ENCODE data around the gene ELL2. TPM values are rescaled to one million over a fixed set of nuclear protein-coding genes. Genes with fewer than 3 reads are reported as not detected.

ELL2 gene
- total RNA-seq, 2 experiments from 2014 or later = 75.0 to 78.6 TPM

GRCh38 chr5:95993266-95993665, 31.6 kb upstream of the ELL2 start:
- Mint-ChIP-seq H3K4me1 (ENCODE audit: low read depth) (peaks cover 6% of the 10 kb centered on the region), H3K36me3 (ENCODE audit: low read depth) (no peaks in the 10 kb centered on the region), H3K27ac (no peak overlapping the region), H3K9me3 (no peaks in the 10 kb centered on the region), H3K27me3 (ENCODE audit: low read depth) (peaks cover 4% of the 10 kb centered on the region), H3K4me3 (no peak overlapping the region)
- intact Hi-C loops (cut with micrococcal nuclease) = no loop called here
- CTCF ChIA-PET = no interaction called here
- DNase-seq = no peak

GRCh38 chr5:95989283-95990048, 27.8 kb upstream of the ELL2 start:
- Mint-ChIP-seq H3K4me3 (no peak overlapping the region), H3K9me3 (no peaks in the 10 kb centered on the region), H3K4me1 (ENCODE audit: low read depth) (no peaks in the 10 kb centered on the region), H3K27me3 (ENCODE audit: low read depth) (peaks cover 4% of the 10 kb centered on the region), H3K36me3 (ENCODE audit: low read depth) (no peaks in the 10 kb centered on the region), H3K27ac (no peak overlapping the region)
- no peak for DNase-seq
- CTCF ChIA-PET = no interaction called here
- intact Hi-C loops (cut with micrococcal nuclease) = no loop called here

GRCh38 chr5:95988877-95989276, 27.2 kb upstream of the ELL2 start:
- no peaks in the 10 kb centered on the region for H3K4me1 Mint-ChIP-seq (ENCODE audit: low read depth)
- H3K27me3 Mint-ChIP-seq (ENCODE audit: low read depth) = peaks cover 4% of the 10 kb centered on the region
- no peaks in the 10 kb centered on the region for H3K36me3 Mint-ChIP-seq (ENCODE audit: low read depth)
- H3K9me3 Mint-ChIP-seq = no peaks in the 10 kb centered on the region
- H3K27ac Mint-ChIP-seq = no peak overlapping the region
- H3K4me3 Mint-ChIP-seq = no peak overlapping the region
- intact Hi-C loops (cut with micrococcal nuclease) = no loop called here
- CTCF ChIA-PET = no interaction called here
- DNase-seq = no peak

- H3K9me3 Mint-ChIP-seq = no peaks in the 10 kb centered on the region
- no peaks in the 10 kb centered on the region for H3K36me3 Mint-ChIP-seq (ENCODE audit: low read depth)
- peaks cover 4% of the 10 kb centered on the region for H3K27me3 Mint-ChIP-seq (ENCODE audit: low read depth)
- H3K4me3 Mint-ChIP-seq = no peak overlapping the region
- CTCF ChIA-PET = no interaction called here
- DNase-seq = no peak
- intact Hi-C loops (cut with micrococcal nuclease) = no loop called here
- H3K27ac Mint-ChIP-seq = no peak overlapping the region
- no peaks in the 10 kb centered on the region for H3K4me1 Mint-ChIP-seq (ENCODE audit: low read depth)
These were observed 26.4 kb upstream of the ELL2 start for GRCh38 chr5:95988094-95988493.

- no peak for DNase-seq
- CTCF ChIA-PET = interaction anchor here (1.1 kb wide), 1 partner anchor 8 kb away, joined by 3 read pairs; no protein-coding TSS in a partner anchor
- intact Hi-C loops (cut with micrococcal nuclease) = no loop called here
- no peaks in the 10 kb centered on the region for H3K9me3 Mint-ChIP-seq
- no peaks in the 10 kb centered on the region for H3K27me3 Mint-ChIP-seq (ENCODE audit: low read depth)
- no peaks in the 10 kb centered on the region for H3K36me3 Mint-ChIP-seq (ENCODE audit: low read depth)
- no peak overlapping the region for H3K4me3 Mint-ChIP-seq
- no peaks in the 10 kb centered on the region for H3K4me1 Mint-ChIP-seq (ENCODE audit: low read depth)
- no peak overlapping the region for H3K27ac Mint-ChIP-seq
These were observed 25.4 kb upstream of the ELL2 start for GRCh38 chr5:95986937-95987520.

GRCh38 chr5:95986001-95986400, 24.4 kb upstream of the ELL2 start:
- no peak for DNase-seq
- Mint-ChIP-seq H3K27me3 (ENCODE audit: low read depth) (no peaks in the 10 kb centered on the region), H3K36me3 (ENCODE audit: low read depth) (no peaks in the 10 kb centered on the region), H3K4me1 (ENCODE audit: low read depth) (no peaks in the 10 kb centered on the region), H3K27ac (no peak overlapping the region), H3K4me3 (no peak overlapping the region), H3K9me3 (no peaks in the 10 kb centered on the region)
- CTCF ChIA-PET = interaction anchor here (1.4 kb wide), 1 partner anchor 127 kb away, joined by 3 read pairs; no protein-coding TSS in a partner anchor
- intact Hi-C loops (cut with micrococcal nuclease) = no loop called here

- intact Hi-C loops (cut with micrococcal nuclease) = no loop called here
- Mint-ChIP-seq H3K4me1 (ENCODE audit: low read depth) (no peaks in the 10 kb centered on the region), H3K4me3 (no peak overlapping the region), H3K36me3 (ENCODE audit: low read depth) (no peaks in the 10 kb centered on the region), H3K27ac (no peak overlapping the region), H3K27me3 (ENCODE audit: low read depth) (no peaks in the 10 kb centered on the region), H3K9me3 (no peaks in the 10 kb centered on the region)
- no peak for DNase-seq
- CTCF ChIA-PET = interaction anchor here (1.4 kb wide), 1 partner anchor 126 kb away, joined by 3 read pairs; no protein-coding TSS in a partner anchor
These were observed 23.6 kb upstream of the ELL2 start for GRCh38 chr5:95985249-95985648.

GRCh38 chr5:95984287-95984938, 22.8 kb upstream of the ELL2 start:
- intact Hi-C loops (cut with micrococcal nuclease) = no loop called here
- CTCF ChIA-PET = no interaction called here

GRCh38 chr5:95983509-95983908, 21.9 kb upstream of the ELL2 start:
- no peaks in the 10 kb centered on the region for H3K9me3 Mint-ChIP-seq
- no peak overlapping the region for H3K27ac Mint-ChIP-seq
- intact Hi-C loops (cut with micrococcal nuclease) = no loop called here
- CTCF ChIA-PET = no interaction called here
- no peak for DNase-seq
- H3K27me3 Mint-ChIP-seq (ENCODE audit: low read depth) = peaks cover under 1% of the 10 kb centered on the region
- no peaks in the 10 kb centered on the region for H3K4me1 Mint-ChIP-seq (ENCODE audit: low read depth)
- H3K4me3 Mint-ChIP-seq = no peak overlapping the region
- no peaks in the 10 kb centered on the region for H3K36me3 Mint-ChIP-seq (ENCODE audit: low read depth)

More at GRCh38 chr5:95984287-95984938, 22.8 kb upstream of the ELL2 start:
- H3K9me3 Mint-ChIP-seq = no peaks in the 10 kb centered on the region
- H3K27ac Mint-ChIP-seq = no peak overlapping the region
- DNase-seq = no peak
- H3K36me3 Mint-ChIP-seq (ENCODE audit: low read depth) = no peaks in the 10 kb centered on the region
- H3K4me1 Mint-ChIP-seq (ENCODE audit: low read depth) = no peaks in the 10 kb centered on the region
- H3K27me3 Mint-ChIP-seq (ENCODE audit: low read depth) = no peaks in the 10 kb centered on the region
- H3K4me3 Mint-ChIP-seq = no peak overlapping the region

GRCh38 chr5:95983080-95983479, 21.4 kb upstream of the ELL2 start:
- CTCF ChIA-PET = no interaction called here
- Mint-ChIP-seq H3K4me3 (no peak overlapping the region), H3K27me3 (ENCODE audit: low read depth) (peaks cover 5% of the 10 kb centered on the region), H3K9me3 (no peaks in the 10 kb centered on the region), H3K27ac (no peak overlapping the region), H3K4me1 (ENCODE audit: low read depth) (no peaks in the 10 kb centered on the region), H3K36me3 (ENCODE audit: low read depth) (no peaks in the 10 kb centered on the region)
- intact Hi-C loops (cut with micrococcal nuclease) = no loop called here
- no peak for DNase-seq

- CTCF ChIA-PET = interaction anchor here (1.7 kb wide), 1 partner anchor 14 kb away, joined by 5 read pairs; no protein-coding TSS in a partner anchor
- no peak for DNase-seq
- H3K4me1 Mint-ChIP-seq (ENCODE audit: low read depth) = no peaks in the 10 kb centered on the region
- peaks cover 16% of the 10 kb centered on the region for H3K27me3 Mint-ChIP-seq (ENCODE audit: low read depth)
- intact Hi-C loops (cut with micrococcal nuclease) = no loop called here
- H3K9me3 Mint-ChIP-seq = no peaks in the 10 kb centered on the region
- no peak overlapping the region for H3K27ac Mint-ChIP-seq
- no peak overlapping the region for H3K4me3 Mint-ChIP-seq
- no peaks in the 10 kb centered on the region for H3K36me3 Mint-ChIP-seq (ENCODE audit: low read depth)
These were observed 15.0 kb upstream of the ELL2 start for GRCh38 chr5:95976606-95977005.

GRCh38 chr5:95975703-95976102, 14.1 kb upstream of the ELL2 start:
- peaks cover 16% of the 10 kb centered on the region for H3K27me3 Mint-ChIP-seq (ENCODE audit: low read depth)
- DNase-seq = no peak
- intact Hi-C loops (cut with micrococcal nuclease) = no loop called here
- no peaks in the 10 kb centered on the region for H3K4me1 Mint-ChIP-seq (ENCODE audit: low read depth)
- CTCF ChIA-PET = no interaction called here
- H3K27ac Mint-ChIP-seq = no peak overlapping the region
- no peaks in the 10 kb centered on the region for H3K36me3 Mint-ChIP-seq (ENCODE audit: low read depth)
- H3K9me3 Mint-ChIP-seq = no peaks in the 10 kb centered on the region
- H3K4me3 Mint-ChIP-seq = no peak overlapping the region
